C4-2B (cell line): ENCODE measurements around the gene CPTP.

Experiments
- ZFX ChIP-seq: fragments of 450-650 bp; IDR thresholded peaks from 2 replicates; pipeline ENCODE4 v1.6.1; 2017
- TF ChIP-seq, protein P1 (sequence below): fragments of 450-650 bp; conservative IDR thresholded peaks from 2 replicates; pipeline ENCODE4 v1.5.1; 2017; ENCODE audit warnings: mild to moderate bottlenecking

DNA sequence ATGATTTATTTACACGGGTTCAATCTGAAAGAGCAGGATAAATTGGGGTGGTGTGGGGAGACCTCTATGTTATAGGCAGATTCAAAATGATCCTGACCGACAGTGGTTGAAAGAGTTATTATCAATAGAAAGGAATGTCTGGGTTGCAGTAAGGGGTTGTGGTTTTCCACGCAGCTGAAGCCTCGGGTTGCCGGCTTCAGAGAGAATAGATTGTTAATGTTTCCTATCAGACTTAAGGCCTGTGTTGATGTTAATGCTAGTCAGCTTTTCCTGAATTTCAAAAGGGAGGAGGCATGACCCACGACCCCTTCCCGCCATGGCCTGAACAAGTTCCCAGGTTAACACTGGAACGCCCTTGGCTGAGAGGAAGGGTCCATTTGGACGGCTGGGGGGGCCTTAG, 48.8 kb upstream of the CPTP start:
- TF ChIP-seq, protein P1, sequence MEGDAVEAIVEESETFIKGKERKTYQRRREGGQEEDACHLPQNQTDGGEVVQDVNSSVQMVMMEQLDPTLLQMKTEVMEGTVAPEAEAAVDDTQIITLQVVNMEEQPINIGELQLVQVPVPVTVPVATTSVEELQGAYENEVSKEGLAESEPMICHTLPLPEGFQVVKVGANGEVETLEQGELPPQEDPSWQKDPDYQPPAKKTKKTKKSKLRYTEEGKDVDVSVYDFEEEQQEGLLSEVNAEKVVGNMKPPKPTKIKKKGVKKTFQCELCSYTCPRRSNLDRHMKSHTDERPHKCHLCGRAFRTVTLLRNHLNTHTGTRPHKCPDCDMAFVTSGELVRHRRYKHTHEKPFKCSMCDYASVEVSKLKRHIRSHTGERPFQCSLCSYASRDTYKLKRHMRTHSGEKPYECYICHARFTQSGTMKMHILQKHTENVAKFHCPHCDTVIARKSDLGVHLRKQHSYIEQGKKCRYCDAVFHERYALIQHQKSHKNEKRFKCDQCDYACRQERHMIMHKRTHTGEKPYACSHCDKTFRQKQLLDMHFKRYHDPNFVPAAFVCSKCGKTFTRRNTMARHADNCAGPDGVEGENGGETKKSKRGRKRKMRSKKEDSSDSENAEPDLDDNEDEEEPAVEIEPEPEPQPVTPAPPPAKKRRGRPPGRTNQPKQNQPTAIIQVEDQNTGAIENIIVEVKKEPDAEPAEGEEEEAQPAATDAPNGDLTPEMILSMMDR: no peak
- no peak for TF ChIP-seq ZFX
